IMR-90 (cell line): Measurements from ENCODE around the gene KDR. TPM values are rescaled to one million over a fixed set of nuclear protein-coding genes. Genes with fewer than 3 reads are reported as not detected.

Experiments used
- ATAC-seq: fragments of 200-7000 bp; cut with Tn5 transposase; 2 replicates; pipeline ENCODE4 v1.9.1; 2020; ENCODE audit warnings: low read depth, mild to moderate bottlenecking, moderate library complexity
- BruUV-seq: library from RNA; stranded (reverse); fragments of 400-500 nt; replicated peaks from 2 replicates; lab custom pipeline; 2021; lab: Mats Ljungman, UMichigan
- CTCF ChIA-PET: fragments of 300-600 bp; formaldehyde crosslinking; extraction: SDS; loops from one replicate; lab custom pipeline; 2021; ENCODE audit warnings: antibody characterized with exemption; lab: Yijun Ruan, JAX
- POLR2A ChIA-PET: fragments of 300-600 bp; sonication (Branson Sonifier 250); formaldehyde crosslinking; loops from one replicate; lab custom pipeline; 2022; ENCODE audit warnings: antibody characterized with exemption; ENCODE audit not compliant: unreplicated experiment; lab: Charles Lee
- DNase-seq: peaks from one replicate; pipeline ENCODE4 v3.0.0; 2013
- H2AFZ ChIP-seq: replicated peaks from 2 replicates; pipeline ENCODE3; 2013; ENCODE audit warnings: low read length, mild to moderate bottlenecking; ENCODE audit not compliant: poor library complexity
- H2AK5ac ChIP-seq: 2 replicates; pipeline ENCODE4 v1.6.1; 2013; ENCODE audit warnings: low read depth, low read length, inconsistent platforms
- H2AK9ac ChIP-seq: replicated peaks from 2 replicates; pipeline ENCODE3; 2013; ENCODE audit warnings: mild to moderate bottlenecking, low read depth, low read length, moderate library complexity; ENCODE audit not compliant: poor library complexity
- H2BK120ac ChIP-seq: 2 replicates; pipeline ENCODE4 v1.6.1; 2013; ENCODE audit warnings: low read depth, low read length, inconsistent platforms
- H2BK15ac ChIP-seq: 3 replicates; pipeline ENCODE4 v1.6.1; 2013; ENCODE audit warnings: low read depth, low read length, inconsistent platforms
- H2BK20ac ChIP-seq: 2 replicates; pipeline ENCODE4 v1.6.1; 2013; ENCODE audit warnings: low read depth, mild to moderate bottlenecking, inconsistent platforms, low read length, moderate library complexity
- H2BK5ac ChIP-seq: 2 replicates; pipeline ENCODE4 v1.6.1; 2013; ENCODE audit warnings: mild to moderate bottlenecking, low read depth, low read length, inconsistent platforms; ENCODE audit not compliant: poor library complexity, severe bottlenecking
- H3K14ac ChIP-seq: replicated peaks from 2 replicates; pipeline ENCODE4 v1.6.1; 2013; ENCODE audit warnings: low read depth, low read length, inconsistent platforms
- H3K18ac ChIP-seq: 2 replicates; pipeline ENCODE4 v1.6.1; 2013; ENCODE audit warnings: low read depth, low read length, control low read depth
- H3K23ac ChIP-seq: 2 replicates; pipeline ENCODE4 v1.6.1; 2013; ENCODE audit warnings: low read depth, low read length, inconsistent platforms
- H3K27ac ChIP-seq: 2 replicates; pipeline ENCODE4 v1.5.1; 2013; ENCODE audit warnings: mild to moderate bottlenecking, control low read depth, low read length; ENCODE audit not compliant: insufficient read depth
- H3K27me3 ChIP-seq: 2 replicates; pipeline ENCODE4 v1.6.1; 2013; ENCODE audit warnings: low read length; ENCODE audit not compliant: control insufficient read depth, insufficient read depth
- H3K36me3 ChIP-seq: 2 replicates; pipeline ENCODE4 v1.6.1; 2013; ENCODE audit warnings: low read length, mixed read lengths; ENCODE audit not compliant: control insufficient read depth, insufficient read depth
- H3K4ac ChIP-seq: 2 replicates; pipeline ENCODE4 v1.6.1; 2013; ENCODE audit warnings: low read depth, low read length, inconsistent platforms
- H3K4me1 ChIP-seq: 2 replicates; pipeline ENCODE4 v1.6.1; 2013; ENCODE audit warnings: low read length, mixed read lengths; ENCODE audit not compliant: control insufficient read depth, insufficient read depth
- H3K4me2 ChIP-seq: 2 replicates; pipeline ENCODE4 v1.6.1; 2013; ENCODE audit warnings: low read depth, mild to moderate bottlenecking, control low read depth, low read length, moderate library complexity
- H3K4me3 ChIP-seq: 2 replicates; pipeline ENCODE4 v1.5.1; 2013; ENCODE audit warnings: low read depth, mild to moderate bottlenecking, control low read depth, low read length, moderate library complexity; ENCODE audit not compliant: insufficient read depth
- H3K56ac ChIP-seq: 2 replicates; pipeline ENCODE4 v1.6.1; 2013; ENCODE audit warnings: low read length, inconsistent platforms; ENCODE audit not compliant: insufficient read depth; ENCODE audit errors: extremely low read depth
- H3K79me1 ChIP-seq, 2 experiments: 2 replicates each; pipeline ENCODE4 v1.6.1; 2013; ENCODE audit warnings: low read length in 2 of 2, inconsistent platforms in 1 of 2, low read depth in 1 of 2
- H3K9ac ChIP-seq: 2 replicates; pipeline ENCODE4 v1.6.1; 2013; ENCODE audit warnings: low read depth, low read length, control low read depth
- H3K9me1 ChIP-seq: 2 replicates; pipeline ENCODE4 v1.6.1; 2013; ENCODE audit warnings: low read length, inconsistent platforms; ENCODE audit not compliant: insufficient read depth
- H3K9me3 ChIP-seq: 2 replicates; pipeline ENCODE4 v1.6.1; 2013; ENCODE audit warnings: low read length; ENCODE audit not compliant: control insufficient read depth, insufficient read depth
- H4K20me1 ChIP-seq: 2 replicates; pipeline ENCODE4 v1.6.1; 2013; ENCODE audit warnings: low read length, inconsistent platforms; ENCODE audit not compliant: insufficient read depth
- H4K5ac ChIP-seq: 2 replicates; pipeline ENCODE4 v1.6.1; 2013; ENCODE audit warnings: mild to moderate bottlenecking, low read depth, low read length, control low read depth
- H4K8ac ChIP-seq, 2 experiments: 2 replicates each; pipeline ENCODE4 v1.6.1; 2013; ENCODE audit warnings: low read depth in 2 of 2, low read length in 2 of 2, control low read depth in 1 of 2, inconsistent platforms in 1 of 2
- H4K91ac ChIP-seq: 2 replicates; pipeline ENCODE4 v1.6.1; 2013; ENCODE audit warnings: low read depth, low read length, inconsistent platforms; ENCODE audit not compliant: insufficient read depth
- BHLHE40 ChIP-seq: fragments of 150-350 bp; IDR thresholded peaks from 2 replicates; pipeline ENCODE4 v1.6.1; 2016; ENCODE audit warnings: mild to moderate bottlenecking, low read depth, low read length
- USF2 ChIP-seq: fragments of 150-350 bp; IDR thresholded peaks from 2 replicates; pipeline ENCODE4 v1.6.1; 2017; ENCODE audit warnings: mild to moderate bottlenecking, antibody characterized with exemption, low read length, low read depth
- WGBS, 2 experiments: methylation state at CpG; one replicate each; pipeline versions ENCODE4 v1.1.5 to v1.1.7; 2013; ENCODE audit warnings: missing lambda C conversion rate in 2 of 2; ENCODE audit not compliant: insufficient read length in 1 of 2; ENCODE audit errors: extremely low coverage in 2 of 2; 5-methylcytosine and 5-hydroxymethylcytosine counted together
- dilution Hi-C: fragments of 300-500 bp; cut with HindIII; formaldehyde crosslinking; loops from one replicate; pipeline ENCODE4 v1.14.3; 2018; ENCODE audit warnings: low sequenced_read_pairs; ENCODE audit not compliant: unreplicated experiment
- in situ Hi-C: fragments of 300-500 bp; cut with MboI; formaldehyde crosslinking; loops from 3 replicates; pipeline ENCODE4 v1.14.3; 2019; ENCODE audit warnings: low sequenced_read_pairs, inconsistent platforms, mixed read lengths
- intact Hi-C: fragments of 100-400 bp; cut with micrococcal nuclease; formaldehyde crosslinking; loops from 2 replicates; pipeline ENCODE4 v1.10.0; 2022
- polyA plus RNA-seq, 3 experiments: library from polyadenylated mRNA; depleted of rRNA; stranded (reverse); fragments of >200 nt; gene quantifications; 2 replicates each; pipeline ENCODE4 v1.2.3, GENCODE V29; 2012; ENCODE audit warnings: low replicate concordance in 1 of 3
- total RNA-seq: library from RNA; depleted of rRNA; stranded (reverse); fragments of >200 nt; gene quantifications from 2 replicates; pipeline ENCODE4 v1.2.3, GENCODE V29; 2012

Gene KDR
- total and polyA plus RNA-seq, 2 of the 4 experiments (the other 2 are of a cell fraction): not detected

GRCh38 chr4:55069248-55069647, 56.1 kb downstream of the KDR start:
- no peak for DNase-seq
- Histone ChIP-seq H3K4ac (no peak overlapping the region), H4K91ac (no peak overlapping the region), H3K56ac (no peak overlapping the region), H4K5ac (no peak overlapping the region), H3K9me1 (no peaks in the 10 kb centered on the region), H3K9ac (no peak overlapping the region), H3K14ac (no peak overlapping the region), H3K27me3 (no peaks in the 10 kb centered on the region), H3K4me3 (no peak overlapping the region), H3K27ac (no peak overlapping the region), H3K9me3 (no peaks in the 10 kb centered on the region), H2BK5ac (no peak overlapping the region), H2AFZ (no peak overlapping the region), H3K4me2 (no peak overlapping the region), H2BK120ac (no peak overlapping the region), H3K4me1 (no peaks in the 10 kb centered on the region), H2BK15ac (no peak overlapping the region), H3K79me1 (no peaks in the 10 kb centered on the region), H4K20me1 (no peaks in the 10 kb centered on the region), H3K36me3 (no peaks in the 10 kb centered on the region), H3K23ac (no peak overlapping the region), H4K8ac (no peak overlapping the region), H2AK5ac (no peak overlapping the region), H2AK9ac (no peak overlapping the region), H3K18ac (no peak overlapping the region), H2BK20ac (no peak overlapping the region)
- CTCF ChIA-PET: no interaction called here
- TF ChIP-seq BHLHE40: no peak
- TF ChIP-seq USF2: no peak
- POLR2A ChIA-PET: no interaction called here
- BruUV-seq: no TSS peak
- WGBS, 2 experiments: no CpG with 5 or more reads among the region's 5 CpGs
- in situ Hi-C loops: no loop called here
- intact Hi-C loops: no loop called here
- ATAC-seq: no peak
- dilution Hi-C loops: no loop called here
